OCI-M2 (cell line): ENCODE results near the gene LILRB4.
"Not testable (repeated sequence)": the region's sequence is repeated elsewhere in the genome, so short reads cannot be mapped to it uniquely, and the experiment has no call there.

Experiments used
- DNase-seq: peaks from one replicate; lab custom pipeline; 2025; ENCODE audit not compliant: unreplicated experiment; lab: John Stamatoyannopoulos, UW

Gene LILRB4

DNA sequence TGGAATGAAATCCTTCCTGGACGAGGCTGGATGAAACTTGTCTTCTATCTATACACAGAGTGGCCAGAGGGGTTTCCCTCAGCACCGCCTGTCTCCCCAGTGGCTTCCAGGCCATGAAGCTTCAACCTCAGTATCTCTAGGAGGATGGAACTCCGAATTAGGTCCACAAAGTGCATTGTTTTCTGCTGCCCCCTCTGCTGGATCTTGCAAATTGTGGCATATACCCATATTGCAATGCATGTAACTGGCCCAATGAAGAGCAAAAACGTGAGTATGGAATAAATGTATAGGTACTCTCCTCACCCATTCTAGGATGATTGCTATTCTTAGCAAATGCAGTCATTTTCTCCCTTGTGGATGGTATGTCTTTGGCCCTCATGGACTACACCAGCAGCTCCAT, 14.7 kb upstream of the LILRB4 start:
- DNase-seq: no peak

GRCh38 chr19:54650108-54650655, 12.6 kb upstream of the LILRB4 start:
- no peak for DNase-seq

DNA sequence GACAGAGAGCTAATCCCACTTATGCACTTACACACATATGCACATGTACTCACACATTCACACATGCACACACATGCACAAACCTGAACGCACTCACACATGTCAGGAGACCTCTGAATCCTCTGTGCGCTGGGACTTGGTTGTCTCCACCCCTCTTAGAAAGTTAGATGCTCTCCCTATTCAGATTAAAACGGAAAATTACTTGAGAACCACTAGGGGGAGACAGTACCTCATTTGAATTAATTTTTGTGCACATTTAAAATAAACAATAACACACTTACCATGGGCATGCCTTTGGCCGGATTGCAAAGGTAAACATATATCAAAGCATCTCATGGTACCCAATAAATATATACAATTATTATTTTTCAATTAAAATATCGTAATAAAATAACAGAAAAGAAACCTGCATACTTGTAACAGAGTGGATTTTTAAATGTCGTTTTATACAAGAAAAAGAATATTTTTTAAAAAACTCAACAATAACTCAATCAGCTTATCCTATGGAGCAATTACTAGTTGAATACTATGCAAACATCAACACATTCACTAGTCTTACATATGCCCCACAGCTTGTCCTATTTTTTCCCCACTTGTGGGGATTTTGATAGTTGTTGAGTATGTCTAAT, 9.5 kb upstream of the LILRB4 start:
- DNase-seq: no peak

- no peak for DNase-seq
Measured at GRCh38 chr19:54654447-54655321, 8.1 kb upstream of the LILRB4 start.

DNA sequence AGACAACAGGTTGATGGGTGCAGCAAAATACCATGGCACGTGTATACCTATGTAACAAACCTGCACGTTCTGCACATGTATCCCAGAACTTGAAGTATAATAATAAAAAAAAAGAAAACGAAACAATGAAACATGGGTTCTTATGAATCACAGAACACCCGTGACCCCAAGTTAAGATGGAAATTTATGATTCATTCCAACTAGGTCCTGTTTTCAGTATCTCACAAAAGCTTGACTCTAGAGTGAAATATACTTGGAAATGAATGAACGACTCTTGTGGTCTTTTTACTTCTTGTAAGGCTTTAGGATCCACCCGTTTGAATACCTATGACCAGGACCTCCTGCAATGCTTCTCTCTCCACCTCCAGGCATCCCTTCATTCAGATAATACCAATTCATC, 3.5 kb upstream of the LILRB4 start:
- no peak for DNase-seq

GRCh38 chr19:54660306-54660705, 2.5 kb upstream of the LILRB4 start:
- DNase-seq: no peak

- DNase-seq: no peak
Measured at GRCh38 chr19:54660964-54661363, 1.8 kb upstream of the LILRB4 start.

GRCh38 chr19:54661846-54662481, 821 bp upstream of the LILRB4 start:
- DNase-seq: no peak

GRCh38 chr19:54665530-54665929, 2.7 kb downstream of the LILRB4 start:
- DNase-seq: no peak

- no peak for DNase-seq
Measured at GRCh38 chr19:54667217-54667616, 4.4 kb downstream of the LILRB4 start.

DNA sequence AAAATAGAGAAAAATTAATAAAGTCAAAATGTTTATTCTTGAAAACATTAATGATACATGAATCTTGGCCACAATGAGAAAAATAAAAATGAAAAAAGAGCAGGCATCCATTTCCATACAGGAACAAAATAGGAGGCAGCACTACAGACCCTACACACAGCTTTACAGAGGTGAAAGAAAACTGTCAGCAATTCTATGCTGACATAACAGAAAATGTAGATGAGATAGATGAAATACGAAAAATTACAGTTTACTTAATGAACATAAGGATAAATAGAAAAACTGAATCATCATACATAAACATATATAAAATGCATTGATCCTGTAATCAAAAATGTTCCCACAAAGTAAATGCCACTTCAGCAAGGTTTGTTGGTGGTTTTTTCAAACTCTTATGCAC, 5.6 kb downstream of the LILRB4 start:
- no peak for DNase-seq

DNA sequence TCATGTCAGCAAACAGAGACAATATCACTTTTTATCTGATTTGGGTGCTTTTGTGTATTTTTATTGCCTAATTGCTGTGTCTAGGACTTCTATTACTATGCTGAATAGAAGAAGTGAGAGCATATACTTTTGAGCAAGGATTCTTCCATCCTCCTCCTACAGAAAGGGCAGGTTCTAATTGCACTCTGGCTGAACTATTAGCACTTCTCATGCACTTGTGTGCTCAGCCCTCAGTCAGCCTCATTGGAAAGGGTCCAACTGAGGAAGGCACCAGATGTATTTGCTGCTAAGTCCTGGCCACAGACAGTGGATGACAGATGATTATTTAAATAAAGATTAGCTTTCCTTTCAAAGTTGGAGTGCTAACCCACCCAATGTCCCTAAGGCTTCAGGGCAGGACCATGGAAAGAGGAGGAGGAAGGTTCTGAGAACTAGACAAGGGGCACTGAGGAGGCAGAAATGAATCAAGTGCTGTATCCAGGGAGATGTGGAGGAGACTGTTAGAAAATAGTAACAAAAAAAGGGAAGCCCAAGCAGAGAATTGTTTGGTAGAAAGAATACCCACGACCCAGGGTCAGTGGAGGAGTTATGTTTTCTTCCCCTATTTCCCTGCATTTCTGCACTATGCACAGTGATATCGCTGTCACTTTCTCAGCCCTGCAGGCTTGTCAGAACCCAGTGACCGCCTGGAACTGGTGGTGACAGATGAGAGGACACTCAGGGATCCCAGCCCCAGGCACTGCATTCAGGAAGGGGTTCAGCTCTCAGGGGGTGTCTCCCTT, 8.0 kb downstream of the LILRB4 start:
- DNase-seq: no peak

DNA sequence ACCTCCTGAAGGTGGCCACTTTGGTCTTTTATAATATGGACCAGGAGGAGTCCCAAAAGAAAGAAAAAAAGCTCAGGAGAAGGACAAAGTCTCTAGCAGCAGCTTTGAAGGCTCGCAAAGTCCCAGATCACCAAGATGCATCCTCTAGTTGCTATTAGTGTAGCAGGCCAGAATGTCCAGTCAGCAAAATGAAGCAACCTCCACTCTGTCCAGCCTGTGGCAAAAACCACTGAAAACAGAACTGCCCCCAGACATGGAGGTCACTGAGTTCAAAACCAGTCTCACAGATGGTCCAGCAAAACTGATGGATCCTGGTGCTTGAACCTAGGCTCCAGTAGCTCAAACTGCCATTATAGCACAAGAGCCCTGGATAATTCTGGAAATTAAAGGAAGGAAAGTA, 10.4 kb downstream of the LILRB4 start:
- DNase-seq: no peak

DNA sequence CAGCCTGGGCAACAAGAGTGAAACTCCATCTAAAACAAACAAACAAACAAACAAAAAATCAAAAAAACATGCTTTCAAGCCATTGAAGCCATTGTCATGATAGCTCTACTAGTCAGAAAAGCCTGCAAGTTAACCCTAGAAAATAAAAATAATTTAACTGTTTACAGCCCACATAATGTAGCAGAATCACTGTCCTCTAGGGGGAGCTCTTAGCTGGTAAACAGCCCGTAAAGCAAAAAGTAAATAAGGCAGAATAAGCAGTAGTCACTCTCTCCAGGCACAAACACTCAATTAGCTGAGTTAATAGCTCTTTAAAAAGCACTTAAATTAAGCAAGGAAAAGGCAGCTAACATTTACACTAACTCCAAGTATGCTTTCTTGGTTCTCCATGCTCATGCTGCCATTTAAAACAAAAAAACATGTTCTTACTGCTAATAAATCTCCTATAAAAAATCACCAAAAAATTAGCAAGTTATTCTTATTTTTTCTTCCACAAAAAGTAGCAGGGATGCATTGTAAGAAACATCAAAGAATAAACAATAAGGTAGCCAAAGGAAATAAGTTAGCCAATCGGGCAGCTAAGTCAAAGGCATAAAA, 11.3 kb downstream of the LILRB4 start:
- no peak for DNase-seq

DNA sequence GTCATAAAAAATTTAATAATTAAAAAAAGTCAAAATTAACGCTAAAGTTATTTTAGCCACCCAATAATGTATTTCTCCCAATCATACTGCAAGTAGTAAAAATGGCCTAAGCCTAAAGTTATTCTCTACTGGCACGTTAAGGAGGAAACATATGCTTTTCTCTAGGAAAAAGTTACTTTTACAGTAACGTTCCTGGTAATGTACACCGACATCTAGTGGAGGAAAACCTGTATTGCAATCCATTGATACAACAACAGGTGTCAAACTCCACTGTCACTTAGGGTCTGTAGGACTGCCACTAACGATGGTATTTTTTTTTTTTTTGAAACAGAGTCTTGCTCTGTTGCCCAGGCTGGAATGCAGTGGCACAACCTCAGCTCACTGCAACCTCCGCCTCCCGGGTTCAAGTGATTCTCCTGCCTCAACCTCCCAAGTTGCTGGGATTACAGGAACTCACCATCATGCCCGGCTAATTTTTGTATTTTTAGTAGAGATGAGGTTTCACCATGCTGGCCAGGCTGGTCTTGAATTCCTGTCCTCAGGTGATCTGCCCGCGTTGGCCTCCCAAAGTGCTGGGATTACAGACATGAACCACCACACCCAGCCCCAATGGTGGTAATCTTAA, 13.5 kb downstream of the LILRB4 start:
- DNase-seq: peak; percentile 19

- no peak for DNase-seq
Measured at GRCh38 chr19:54677217-54677616, 14.4 kb downstream of the LILRB4 start.

GRCh38 chr19:54681596-54681995, 18.8 kb downstream of the LILRB4 start:
- not testable (repeated sequence) for DNase-seq

DNA sequence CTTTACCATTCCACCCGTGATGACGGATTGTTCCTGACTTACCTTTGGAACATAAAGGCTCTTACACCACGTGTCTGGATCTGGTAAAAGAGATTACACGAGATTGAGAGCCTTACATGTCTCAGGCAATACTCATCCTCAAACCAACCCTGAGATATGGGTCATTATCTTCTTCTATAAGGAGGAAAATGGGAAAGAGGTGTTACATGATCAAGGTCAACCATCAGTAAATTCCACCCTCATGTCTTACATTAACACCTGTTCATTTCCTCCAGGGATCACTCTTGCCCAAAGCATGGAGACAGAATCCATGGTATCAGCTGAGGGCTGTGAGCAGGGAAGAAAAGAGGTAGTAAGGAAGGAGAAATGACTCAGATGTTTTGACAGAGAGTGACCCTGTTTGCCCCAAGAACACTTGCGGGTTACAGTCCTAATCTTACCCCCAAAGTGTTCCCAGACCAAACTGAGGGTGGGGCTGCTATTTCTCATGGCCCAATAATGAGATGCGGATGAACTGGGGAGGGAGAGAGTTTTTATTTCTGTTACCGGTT, 19.6 kb downstream of the LILRB4 start:
- DNase-seq: no peak

- DNase-seq: no peak
Measured at GRCh38 chr19:54684527-54684926, 21.7 kb downstream of the LILRB4 start.
